Kidney (tissue), 14 donors: ENCODE data around the gene BRIP1. TPM values are rescaled to one million over a fixed set of nuclear protein-coding genes. Genes with fewer than 3 reads are reported as not detected.

ENCODE experiments used
- DNase-seq, 5 donors: peaks; one replicate each; pipeline ENCODE4 v3.0.0-alpha.2; 2013 to 2020
- FAIRE-seq: peaks from 2 replicates; lab custom pipeline; 2012; peaks lifted over from hg19 to GRCh38; lab: Jason Lieb, UNC
- H3K27ac ChIP-seq, 2 donors: one replicate each; pipeline ENCODE4 v1.7.0; 2013; ENCODE audit warnings: low read depth in 2 of 2, low read length in 2 of 2, inconsistent platforms in 1 of 2
- H3K27me3 ChIP-seq: one replicate; pipeline ENCODE4 v1.7.1; 2013; ENCODE audit warnings: low read length, inconsistent platforms; ENCODE audit not compliant: control insufficient read depth, insufficient read depth
- H3K36me3 ChIP-seq, 3 donors: one replicate each; pipeline versions ENCODE4 v1.7.0 to v1.7.1; 2013; ENCODE audit warnings: low read length in 3 of 3, control low read depth in 1 of 3, inconsistent platforms in 1 of 3; ENCODE audit not compliant: insufficient read depth in 3 of 3, control insufficient read depth in 2 of 3
- H3K4me1 ChIP-seq, 3 donors: one replicate each; pipeline versions ENCODE4 v1.7.0 to v1.7.1; 2013; ENCODE audit warnings: low read length in 3 of 3, inconsistent platforms in 1 of 3, low read depth in 1 of 3; ENCODE audit not compliant: control insufficient read depth in 2 of 3, insufficient read depth in 2 of 3
- H3K4me3 ChIP-seq, 3 donors: one replicate each; pipeline versions ENCODE4 v1.7.0 to v1.8.1; 2013; ENCODE audit warnings: low read length in 3 of 3, control low read depth in 1 of 3, inconsistent platforms in 1 of 3
- H3K9ac ChIP-seq, 3 donors: one replicate each; pipeline versions ENCODE4 v1.7.0 to v1.7.1; 2013; ENCODE audit warnings: low read length in 3 of 3, control low read depth in 1 of 3, inconsistent platforms in 1 of 3
- H3K9me3 ChIP-seq, 3 donors: one replicate each; pipeline versions ENCODE4 v1.7.0 to v1.7.1; 2013; ENCODE audit warnings: low read length in 3 of 3, control low read depth in 1 of 3, inconsistent platforms in 1 of 3; ENCODE audit not compliant: control insufficient read depth in 2 of 3, insufficient read depth in 1 of 3
- CTCF ChIP-seq: IDR thresholded peaks from 3 replicates; pipeline ENCODE4 v1.5.1; 2012; ENCODE audit warnings: mild to moderate bottlenecking, moderate library complexity, borderline replicate concordance; ENCODE audit not compliant: insufficient read depth; ENCODE audit errors: extremely low read depth
- intact Hi-C: fragments of 100-400 bp; cut with DNase I; formaldehyde crosslinking; loops from one replicate; pipeline ENCODE4 v1.11.1; 2022
- polyA plus RNA-seq: library from polyadenylated mRNA; stranded (reverse); fragments of 350-450 nt; fragmentation: Illumina TruSeq; extraction: RNeasy Lipid Tissue Mini Kit (QIAGEN cat#74804); gene quantifications from one replicate; pipeline ENCODE4 v1.2.3, GENCODE V29; 2014; ENCODE audit warnings: low read depth, low replicate concordance; ENCODE audit not compliant: insufficient read depth
- total RNA-seq: library from RNA; stranded (reverse); fragmentation: NEBNext Ultra II Directional; extraction: Animal tissue kit (Norgen Biotek cat#: 25700); gene quantifications from one replicate; pipeline ENCODE4 v1.2.1, GENCODE V29; 2021
- donor health status: control.
- donor health status: control.
- donor health status: control.
- donor health status: control.
- donor health status: control.
- donor health status: DM: yes; HTN: yes; CAD: no.
- donor health status: Normal renal cell carcinoma (clear cell type).

Gene BRIP1
- total and polyA plus RNA-seq, 2 donors from 2014 or later = 0.54 TPM; not detected in 1

GRCh38 chr17:61880589-61881102 lies 17.3 kb upstream of the BRIP1 start:
- H3K9me3 ChIP-seq = no peaks in the 10 kb centered on the region
- no peak for TF ChIP-seq CTCF
- no peak overlapping the region for H3K9ac ChIP-seq
- DNase-seq (no peak), FAIRE-seq (no peak)
- no peak overlapping the region for H3K4me3 ChIP-seq
- H3K27ac ChIP-seq = no peak overlapping the region
- H3K4me1 ChIP-seq = no peaks in the 10 kb centered on the region
- no peaks in the 10 kb centered on the region for H3K27me3 ChIP-seq
- intact Hi-C loops = no loop called here
- H3K36me3 ChIP-seq = peaks cover 0 to 5% (median 4%) of the 10 kb centered on the region in 3 donors

- Histone ChIP-seq H3K27me3 (no peaks in the 10 kb centered on the region), H3K9ac (no peak overlapping the region), H3K27ac (no peak overlapping the region), H3K4me1 (no peaks in the 10 kb centered on the region), H3K4me3 (no peak overlapping the region), H3K9me3 (no peaks in the 10 kb centered on the region), H3K36me3 (peaks cover 0 to 5% (median 4%) of the 10 kb centered on the region in 3 donors)
- no peak for FAIRE-seq
- intact Hi-C loops = no loop called here
- no peak for TF ChIP-seq CTCF
- no peak for DNase-seq
These were observed 15.8 kb upstream of the BRIP1 start for GRCh38 chr17:61878984-61879612.

DNA sequence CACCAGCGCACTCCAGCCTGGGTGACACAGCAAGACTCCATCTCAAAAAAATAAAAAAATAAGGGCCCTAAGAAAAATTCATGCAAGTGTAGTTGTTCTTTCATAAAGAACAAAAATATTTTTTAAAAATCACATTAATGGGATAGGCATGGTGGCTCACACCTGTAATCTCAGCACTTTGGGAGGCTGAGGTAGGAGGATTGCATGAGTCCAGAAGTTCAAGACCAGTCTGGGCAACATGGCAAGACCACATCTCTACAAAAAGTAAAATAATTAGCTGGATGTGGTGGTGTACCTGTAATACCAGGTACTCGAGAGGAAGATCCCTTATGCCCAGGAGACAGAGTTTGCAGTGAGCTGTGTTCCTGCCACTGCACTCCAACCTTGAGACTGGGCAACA lies 15.2 kb upstream of the BRIP1 start:
- peaks cover 0 to 5% (median 4%) of the 10 kb centered on the region in 3 donors for H3K36me3 ChIP-seq
- FAIRE-seq = no peak
- TF ChIP-seq CTCF = no peak

DNA sequence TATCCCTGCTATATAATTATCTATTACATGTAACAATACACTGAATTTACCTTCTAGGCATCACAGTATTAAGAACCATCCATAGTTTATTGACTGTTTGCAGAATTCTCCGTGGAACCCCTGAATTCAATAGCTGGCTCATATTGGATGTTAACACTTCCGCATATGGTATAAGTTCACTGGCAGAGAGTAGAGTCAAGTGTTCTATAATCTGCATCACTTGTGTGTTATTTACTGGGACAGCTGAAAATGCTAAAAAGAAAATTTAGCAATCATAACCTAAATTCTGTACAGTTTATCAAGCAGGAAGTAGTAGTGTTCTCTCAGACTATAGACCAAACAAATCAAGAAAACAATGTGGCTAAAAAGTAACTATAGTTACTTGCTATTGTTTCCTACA lies 14.5 kb upstream of the BRIP1 start:
- FAIRE-seq (no peak), DNase-seq (no peak)
- no peak overlapping the region for H3K9ac ChIP-seq
- H3K27ac ChIP-seq = no peak overlapping the region
- no peak for TF ChIP-seq CTCF
- H3K27me3 ChIP-seq = no peaks in the 10 kb centered on the region
- intact Hi-C loops = no loop called here
- no peak overlapping the region for H3K4me3 ChIP-seq
- H3K4me1 ChIP-seq = no peaks in the 10 kb centered on the region
- H3K9me3 ChIP-seq = no peaks in the 10 kb centered on the region
- H3K36me3 ChIP-seq = peaks cover 0 to 5% (median 4%) of the 10 kb centered on the region in 3 donors

More for the DNA sequence above, 15.2 kb upstream of the BRIP1 start:
- DNase-seq = no peak
- Histone ChIP-seq H3K4me3 (no peak overlapping the region), H3K27ac (no peak overlapping the region), H3K27me3 (no peaks in the 10 kb centered on the region), H3K9me3 (no peaks in the 10 kb centered on the region), H3K4me1 (no peaks in the 10 kb centered on the region), H3K9ac (no peak overlapping the region)
- intact Hi-C loops = no loop called here
